ENCODE results near the gene SEZ6.

- TF ChIP-seq CTCF (IDR thresholded peaks at IDR 0.05; ENCODE audit: low read depth, low read length) = no peak
- no peak for TF ChIP-seq EZH2phosphoT487 (IDR thresholded peaks at IDR 0.05; ENCODE audit: low read depth)
Measured at GRCh38 chr17:28928061-28928460, 77.8 kb downstream of the SEZ6 start.

All from OCI-LY3 (cell line).